SHP77 (cell line): Measurements from ENCODE around the gene PTPN21.

ENCODE experiments used
- DNase-seq, 2 experiments: peaks; one replicate each; lab custom pipeline; 2025; lab: John Stamatoyannopoulos, UW

The PTPN21 gene

GRCh38 chr14:88554457-88555286 lies at the start of gene PTPN21:
PTPN21 (minus strand) TSS chr14:88555007; CDS start chr14:88550417, 4,590 bp downstream.
- DNase-seq: peak; percentile 12 to 49

DNA sequence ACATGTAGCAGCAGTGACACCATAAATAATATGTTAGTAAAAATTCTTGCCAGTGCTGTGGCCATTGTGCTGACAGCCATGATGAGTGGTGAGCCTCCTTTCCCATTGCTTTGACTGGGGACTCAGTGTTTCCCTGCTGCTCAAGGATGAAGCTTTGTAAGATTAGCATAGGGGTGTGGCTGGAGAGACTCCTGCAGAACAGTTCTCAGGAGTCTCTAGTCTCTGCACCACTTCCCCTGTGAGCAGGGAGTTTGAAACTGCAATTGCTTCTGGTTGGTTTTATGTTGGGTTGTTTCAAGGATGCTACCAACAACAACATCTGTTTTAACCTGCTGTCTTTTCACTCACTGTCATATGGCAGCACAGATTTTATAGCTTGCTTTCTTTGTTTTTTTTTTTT lies 49.4 kb upstream of the PTPN21 start:
- no peak for DNase-seq

GRCh38 chr14:88599761-88600439 lies 45.1 kb upstream of the PTPN21 start:
- DNase-seq: no peak

- DNase-seq: no peak
These were observed 44.5 kb upstream of the PTPN21 start for GRCh38 chr14:88599326-88599725.

GRCh38 chr14:88598097-88598675 lies 43.4 kb upstream of the PTPN21 start:
- DNase-seq: no peak

- no peak for DNase-seq
These were observed 42.8 kb upstream of the PTPN21 start for GRCh38 chr14:88597601-88598000.

DNA sequence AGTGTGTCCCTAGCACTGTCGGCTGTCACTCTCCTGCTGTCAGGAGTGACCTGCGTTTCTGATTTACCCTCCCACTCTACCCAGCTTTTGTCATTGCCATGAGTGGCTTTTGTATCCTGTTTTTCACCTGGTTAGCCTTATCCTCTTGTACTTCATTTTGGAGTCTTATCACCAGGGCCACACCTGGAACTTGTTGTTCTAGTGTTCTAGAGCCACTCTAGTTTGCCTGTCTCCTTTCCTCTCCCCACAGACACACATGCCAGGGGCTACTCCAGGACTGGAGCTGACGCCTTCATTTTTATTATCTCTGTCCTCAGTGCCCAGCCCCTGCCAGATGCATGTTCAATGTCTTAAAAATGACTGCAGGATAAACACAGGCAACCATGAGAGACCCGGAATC lies 42.2 kb upstream of the PTPN21 start:
- no peak for DNase-seq

DNA sequence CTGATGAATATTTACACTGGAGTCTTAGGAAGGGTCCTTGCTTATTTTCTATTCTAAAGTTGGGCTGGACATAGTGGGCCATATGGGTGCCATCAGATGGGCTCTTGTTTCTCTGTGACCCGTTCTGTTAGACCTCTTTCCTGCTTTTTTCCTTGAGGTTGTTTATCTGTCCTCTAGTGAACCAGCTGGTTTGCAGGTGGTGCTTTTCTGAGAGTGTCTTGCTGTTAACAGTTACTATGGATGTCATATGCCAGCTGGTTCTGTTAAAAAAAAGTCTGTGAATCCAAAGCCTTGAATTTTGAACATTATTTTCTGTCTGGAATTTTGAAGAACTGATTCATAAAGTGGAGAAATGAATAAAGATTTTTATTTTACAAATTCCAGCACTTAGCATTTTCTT lies 37.2 kb upstream of the PTPN21 start:
- DNase-seq: no peak

DNA sequence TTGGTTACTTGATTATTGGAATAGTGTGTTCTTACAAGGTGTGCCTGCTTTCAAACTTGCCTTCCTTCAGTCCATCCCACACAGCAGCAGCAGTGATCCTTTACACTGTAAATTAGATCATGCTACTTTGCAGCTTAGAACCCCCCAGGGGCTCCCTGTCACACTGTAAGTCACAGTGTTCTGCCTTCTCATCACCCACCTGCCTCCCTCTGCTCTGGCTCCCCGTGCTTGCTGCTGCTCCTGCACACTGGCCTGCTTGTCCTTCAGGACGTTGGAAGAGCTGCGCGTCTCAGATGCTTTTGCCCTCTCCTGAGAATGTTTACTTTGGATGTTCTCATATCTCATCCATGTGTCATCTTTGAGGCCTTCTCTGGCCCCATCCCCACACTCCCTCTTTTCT lies 35.4 kb upstream of the PTPN21 start:
- DNase-seq: no peak

DNA sequence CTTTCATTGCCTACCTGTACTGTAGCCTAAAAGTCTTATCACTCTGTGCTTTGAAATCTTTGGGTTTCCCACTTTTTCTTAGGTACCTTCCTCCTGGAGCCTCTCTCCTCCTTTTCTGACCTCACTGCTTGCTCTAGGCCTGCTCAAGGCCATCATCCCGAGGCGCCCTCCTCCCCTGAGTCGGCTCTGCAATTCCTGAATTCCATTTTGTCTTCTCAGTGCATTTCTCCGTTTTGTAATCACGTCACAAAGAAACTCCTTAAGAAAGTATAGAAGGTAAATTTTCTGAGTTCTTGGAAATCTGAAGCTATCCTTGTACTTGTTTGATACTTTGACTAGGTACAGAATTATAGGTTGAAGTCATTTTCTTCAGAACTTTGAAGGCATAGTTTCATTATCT lies 33.3 kb upstream of the PTPN21 start:
- DNase-seq: no peak

- no peak for DNase-seq
These were observed 29.6 kb upstream of the PTPN21 start for GRCh38 chr14:88584451-88584850.

- DNase-seq: no peak
These were observed 21.4 kb upstream of the PTPN21 start for GRCh38 chr14:88576222-88576621.

- no peak for DNase-seq
These were observed 17.3 kb upstream of the PTPN21 start for GRCh38 chr14:88572117-88572516.

- no peak for DNase-seq
These were observed 13.4 kb upstream of the PTPN21 start for GRCh38 chr14:88568196-88568595.

- DNase-seq: no peak
These were observed 10.6 kb upstream of the PTPN21 start for GRCh38 chr14:88565427-88565826.

DNA sequence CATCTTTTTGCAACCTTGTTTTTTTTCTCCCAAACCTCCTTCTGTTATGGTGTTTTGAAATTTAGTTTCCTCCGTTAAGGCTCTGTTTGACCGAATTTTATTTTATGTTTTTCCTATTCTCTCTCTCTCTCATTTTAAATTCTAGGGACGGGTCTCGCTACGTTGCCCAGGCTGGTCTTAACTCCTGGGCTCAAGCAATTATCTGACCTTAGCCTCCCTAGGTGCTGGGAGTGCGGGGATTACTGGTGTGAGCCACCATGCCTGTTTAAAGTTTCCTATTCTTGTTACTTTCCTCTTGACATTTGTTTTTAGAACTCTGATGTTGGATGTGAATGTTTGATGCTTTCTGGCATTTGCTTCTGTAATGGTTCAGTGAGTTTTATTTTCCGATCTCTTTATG lies 9.0 kb upstream of the PTPN21 start:
- no peak for DNase-seq

GRCh38 chr14:88562831-88563686 lies 8.3 kb upstream of the PTPN21 start, which contains the start of gene ZC3H14:
ZC3H14 (plus strand) TSS chr14:88563037; CDS start chr14:88563134, 97 bp downstream.
- peak; percentile 72 to 83 for DNase-seq

GRCh38 chr14:88562532-88562830 lies 7.7 kb upstream of the PTPN21 start:
- DNase-seq: no peak

- peak in 1 of 2 experiments; percentile 19 for DNase-seq
These were observed 5.0 kb upstream of the PTPN21 start for GRCh38 chr14:88559852-88560251.

DNA sequence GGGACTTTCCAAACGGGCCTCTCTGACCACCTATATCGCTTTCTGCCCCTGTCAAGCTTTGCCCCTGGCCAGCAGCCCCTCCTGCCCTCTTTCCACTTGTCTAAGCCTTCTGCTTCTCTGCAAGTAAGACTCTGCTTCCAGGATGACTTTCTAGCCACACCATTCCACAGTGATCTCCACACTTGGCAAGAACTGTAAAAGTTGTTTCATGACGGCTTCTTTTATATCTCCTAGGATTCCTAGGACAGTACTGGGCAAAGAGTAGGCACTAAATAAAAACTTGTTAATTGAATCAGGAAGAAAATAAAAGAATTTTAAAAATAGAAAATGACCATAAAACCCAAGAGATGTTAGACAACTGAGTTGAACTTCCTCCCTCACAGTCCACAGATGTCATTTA lies 1.8 kb upstream of the PTPN21 start:
- DNase-seq: no peak

GRCh38 chr14:88553886-88554456 lies 836 bp downstream of the PTPN21 start:
- no peak for DNase-seq

- peak in 1 of 2 experiments; percentile 15 for DNase-seq
These were observed 1.9 kb downstream of the PTPN21 start for GRCh38 chr14:88552876-88553275.
